ENCODE data around the gene S1PR1.

S1PR1 gene

GRCh38 chr1:101247404-101248287 lies 10.8 kb downstream of the S1PR1 start:
- H3K4me3 ChIP-seq (ENCODE audit: low read depth, low read length), result peak overlapping the region; percentile 13
- peak; percentile 94 for DNase-seq (ENCODE audit: low read depth)

GRCh38 chr1:101250222-101250621 lies 13.4 kb downstream of the S1PR1 start:
- no peak for TF ChIP-seq CTCF (IDR thresholded peaks at IDR 0.05; ENCODE audit: insufficient read depth, low read depth, low read length, missing control alignments)
- DNase-seq (ENCODE audit: low read depth), result no peak
- H3K4me3 ChIP-seq (ENCODE audit: low read depth, low read length), result no peak overlapping the region

More at GRCh38 chr1:101247404-101248287, 10.8 kb downstream of the S1PR1 start:
- no peak for TF ChIP-seq CTCF (IDR thresholded peaks at IDR 0.05; ENCODE audit: insufficient read depth, low read depth, low read length, missing control alignments)

GRCh38 chr1:101250656-101251272 lies 13.9 kb downstream of the S1PR1 start:
- TF ChIP-seq CTCF (IDR thresholded peaks at IDR 0.05; ENCODE audit: insufficient read depth, low read depth, low read length, missing control alignments), result no peak
- no peak for DNase-seq (ENCODE audit: low read depth)
- H3K4me3 ChIP-seq (ENCODE audit: low read depth, low read length), result no peak overlapping the region

- no peak for TF ChIP-seq CTCF (IDR thresholded peaks at IDR 0.05; ENCODE audit: insufficient read depth, low read depth, low read length, missing control alignments)
- no peak overlapping the region for H3K4me3 ChIP-seq (ENCODE audit: low read depth, low read length)
- DNase-seq (ENCODE audit: low read depth), result no peak
These were observed 14.7 kb downstream of the S1PR1 start for GRCh38 chr1:101251504-101251903.

- DNase-seq (ENCODE audit: low read depth), result no peak
- TF ChIP-seq CTCF (IDR thresholded peaks at IDR 0.05; ENCODE audit: insufficient read depth, low read depth, low read length, missing control alignments), result no peak
- no peak overlapping the region for H3K4me3 ChIP-seq (ENCODE audit: low read depth, low read length)
These were observed 17.3 kb downstream of the S1PR1 start for GRCh38 chr1:101253976-101254674.

- no peak overlapping the region for H3K4me3 ChIP-seq (ENCODE audit: low read depth, low read length)
- DNase-seq (ENCODE audit: low read depth), result peak; percentile 87
- no peak for TF ChIP-seq CTCF (IDR thresholded peaks at IDR 0.05; ENCODE audit: insufficient read depth, low read depth, low read length, missing control alignments)
These were observed 20.9 kb downstream of the S1PR1 start for GRCh38 chr1:101257500-101258325.

Measured in GM12865 (cell line).